Loucy (cell line): ENCODE measurements around the gene SLC38A3.

ENCODE experiments used
- H2AFZ ChIP-seq: fragments of 200-600 bp; sonication (generic); 2 replicates; pipeline ENCODE4 v1.6.0; 2016; ENCODE audit warnings: antibody characterized with exemption, mild to moderate bottlenecking, low read length, moderate library complexity
- H3F3A ChIP-seq: fragments of 200-600 bp; 2 replicates; pipeline ENCODE4 v1.6.0; 2016; ENCODE audit warnings: antibody characterized with exemption, low read depth, mild to moderate bottlenecking
- H3K27me3 ChIP-seq: fragments of 200-600 bp; sonication (generic); 2 replicates; pipeline ENCODE4 v1.6.1; 2014; ENCODE audit warnings: low read length, mild to moderate bottlenecking; ENCODE audit not compliant: insufficient read depth, poor library complexity, severe bottlenecking
- H3K36me3 ChIP-seq: fragments of 200-600 bp; sonication (generic); 2 replicates; pipeline ENCODE4 v1.6.1; 2016; ENCODE audit warnings: low read length; ENCODE audit not compliant: insufficient read depth
- H3K4me1 ChIP-seq: fragments of 200-600 bp; sonication (generic); 2 replicates; pipeline ENCODE4 v1.5.1; 2014; ENCODE audit warnings: low read length, mild to moderate bottlenecking; ENCODE audit not compliant: insufficient read depth, poor library complexity, severe bottlenecking
- H3K4me2 ChIP-seq: fragments of 200-600 bp; sonication (generic); 2 replicates; pipeline ENCODE4 v1.6.0; 2014; ENCODE audit warnings: antibody characterized with exemption, low read length, low read depth, mild to moderate bottlenecking; ENCODE audit not compliant: poor library complexity, severe bottlenecking
- H3K4me3 ChIP-seq: fragments of 200-600 bp; sonication (generic); 2 replicates; pipeline ENCODE4 v1.5.1; 2014; ENCODE audit warnings: low read length, mild to moderate bottlenecking, mixed read lengths; ENCODE audit not compliant: poor library complexity, severe bottlenecking
- H3K79me2 ChIP-seq: fragments of 200-600 bp; sonication (generic); 2 replicates; pipeline ENCODE4 v1.6.1; 2014; ENCODE audit warnings: low read length; ENCODE audit not compliant: insufficient read depth
- H3K9ac ChIP-seq: fragments of 200-600 bp; sonication (generic); 2 replicates; pipeline ENCODE4 v1.6.0; 2014; ENCODE audit warnings: mild to moderate bottlenecking, low read depth, low read length, moderate library complexity; ENCODE audit not compliant: poor library complexity, severe bottlenecking
- H3K9me2 ChIP-seq: fragments of 200-600 bp; sonication (generic); replicated peaks from 2 replicates; pipeline ENCODE4 v1.6.1; 2016; ENCODE audit warnings: low read depth, low read length, mixed read lengths
- H3K9me3 ChIP-seq: fragments of 200-600 bp; sonication (generic); 2 replicates; pipeline ENCODE4 v1.6.1; 2014; ENCODE audit warnings: mild to moderate bottlenecking, antibody characterized with exemption, low read length, low read depth; ENCODE audit not compliant: insufficient read depth
- H4K20me1 ChIP-seq: fragments of 200-600 bp; sonication (generic); 2 replicates; pipeline ENCODE4 v1.6.0; 2014; ENCODE audit warnings: antibody characterized with exemption, low read length, mild to moderate bottlenecking; ENCODE audit not compliant: insufficient read depth, poor library complexity, severe bottlenecking
- EZH2phosphoT487 ChIP-seq: fragments of 200-600 bp; IDR thresholded peaks from 2 replicates; pipeline ENCODE4 v1.6.1; 2018; ENCODE audit warnings: antibody characterized with exemption, mild to moderate bottlenecking, moderate library complexity, borderline replicate concordance
- TF ChIP-seq, protein P1 (sequence below): fragments of 200-600 bp; sonication (generic); conservative IDR thresholded peaks from 2 replicates; pipeline ENCODE4 v1.5.1; 2014; ENCODE audit warnings: mild to moderate bottlenecking, antibody characterized with exemption, low read length

SLC38A3 gene

DNA sequence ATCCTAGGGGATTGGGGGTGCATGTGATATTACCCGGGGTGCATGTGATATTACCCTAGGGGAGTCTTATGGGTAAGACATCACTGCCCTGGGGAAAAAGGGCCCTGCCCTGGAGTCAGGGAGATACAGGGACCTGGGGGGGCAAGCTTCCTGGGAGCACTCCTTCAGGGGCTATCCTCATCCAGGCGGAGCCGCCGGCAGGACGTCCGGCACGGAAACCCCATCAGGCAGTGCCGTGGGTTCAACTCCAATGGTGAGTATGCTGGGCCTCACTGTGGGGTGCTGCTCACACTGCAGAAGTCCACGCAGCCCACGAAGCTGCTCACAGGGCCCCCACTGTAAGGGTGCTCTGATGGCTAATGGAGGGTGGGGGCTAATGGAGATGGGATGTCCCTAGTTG is 19.0 kb upstream of the SLC38A3 start:
- H3F3A ChIP-seq = no peaks in the 10 kb centered on the region
- no peaks in the 10 kb centered on the region for H3K36me3 ChIP-seq
- TF ChIP-seq, protein P1, sequence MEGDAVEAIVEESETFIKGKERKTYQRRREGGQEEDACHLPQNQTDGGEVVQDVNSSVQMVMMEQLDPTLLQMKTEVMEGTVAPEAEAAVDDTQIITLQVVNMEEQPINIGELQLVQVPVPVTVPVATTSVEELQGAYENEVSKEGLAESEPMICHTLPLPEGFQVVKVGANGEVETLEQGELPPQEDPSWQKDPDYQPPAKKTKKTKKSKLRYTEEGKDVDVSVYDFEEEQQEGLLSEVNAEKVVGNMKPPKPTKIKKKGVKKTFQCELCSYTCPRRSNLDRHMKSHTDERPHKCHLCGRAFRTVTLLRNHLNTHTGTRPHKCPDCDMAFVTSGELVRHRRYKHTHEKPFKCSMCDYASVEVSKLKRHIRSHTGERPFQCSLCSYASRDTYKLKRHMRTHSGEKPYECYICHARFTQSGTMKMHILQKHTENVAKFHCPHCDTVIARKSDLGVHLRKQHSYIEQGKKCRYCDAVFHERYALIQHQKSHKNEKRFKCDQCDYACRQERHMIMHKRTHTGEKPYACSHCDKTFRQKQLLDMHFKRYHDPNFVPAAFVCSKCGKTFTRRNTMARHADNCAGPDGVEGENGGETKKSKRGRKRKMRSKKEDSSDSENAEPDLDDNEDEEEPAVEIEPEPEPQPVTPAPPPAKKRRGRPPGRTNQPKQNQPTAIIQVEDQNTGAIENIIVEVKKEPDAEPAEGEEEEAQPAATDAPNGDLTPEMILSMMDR = no peak
- no peak for TF ChIP-seq EZH2phosphoT487

DNA sequence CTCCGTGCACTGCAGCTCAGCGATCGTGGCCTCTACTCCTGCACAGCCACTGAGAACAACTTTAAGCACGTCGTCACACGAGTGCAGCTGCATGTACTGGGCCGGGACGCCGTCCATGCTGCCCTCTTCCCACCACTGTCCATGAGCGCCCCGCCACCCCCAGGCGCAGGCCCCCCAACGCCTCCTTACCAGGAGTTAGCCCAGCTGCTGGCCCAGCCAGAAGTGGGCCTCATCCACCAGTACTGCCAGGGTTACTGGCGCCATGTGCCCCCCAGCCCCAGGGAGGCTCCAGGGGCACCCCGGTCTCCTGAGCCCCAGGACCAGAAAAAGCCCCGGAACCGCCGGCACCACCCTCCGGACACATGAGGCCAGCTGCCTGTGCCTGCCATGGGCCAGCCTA is 17.3 kb upstream of the SLC38A3 start:
- TF ChIP-seq, protein P1 = no peak
- no peak for TF ChIP-seq EZH2phosphoT487
- H3K9ac ChIP-seq = no peak overlapping the region
- no peaks in the 10 kb centered on the region for H3K27me3 ChIP-seq
- H3K9me3 ChIP-seq = no peaks in the 10 kb centered on the region
- no peak overlapping the region for H2AFZ ChIP-seq
- no peaks in the 10 kb centered on the region for H3K79me2 ChIP-seq
- no peaks in the 10 kb centered on the region for H3K36me3 ChIP-seq
- no peak overlapping the region for H3K4me3 ChIP-seq
- no peaks in the 10 kb centered on the region for H3K4me1 ChIP-seq
- H3K9me2 ChIP-seq = no peaks in the 10 kb centered on the region
- H4K20me1 ChIP-seq = no peaks in the 10 kb centered on the region
- no peaks in the 10 kb centered on the region for H3F3A ChIP-seq
- H3K4me2 ChIP-seq = no peak overlapping the region

More for the DNA sequence above, 19.0 kb upstream of the SLC38A3 start:
- H3K9me3 ChIP-seq = no peaks in the 10 kb centered on the region
- H3K4me1 ChIP-seq = no peaks in the 10 kb centered on the region
- H2AFZ ChIP-seq = no peak overlapping the region
- no peak overlapping the region for H3K9ac ChIP-seq
- no peaks in the 10 kb centered on the region for H3K79me2 ChIP-seq
- no peak overlapping the region for H3K4me3 ChIP-seq
- H4K20me1 ChIP-seq = no peaks in the 10 kb centered on the region
- H3K27me3 ChIP-seq = no peaks in the 10 kb centered on the region
- no peak overlapping the region for H3K4me2 ChIP-seq
- no peaks in the 10 kb centered on the region for H3K9me2 ChIP-seq

DNA sequence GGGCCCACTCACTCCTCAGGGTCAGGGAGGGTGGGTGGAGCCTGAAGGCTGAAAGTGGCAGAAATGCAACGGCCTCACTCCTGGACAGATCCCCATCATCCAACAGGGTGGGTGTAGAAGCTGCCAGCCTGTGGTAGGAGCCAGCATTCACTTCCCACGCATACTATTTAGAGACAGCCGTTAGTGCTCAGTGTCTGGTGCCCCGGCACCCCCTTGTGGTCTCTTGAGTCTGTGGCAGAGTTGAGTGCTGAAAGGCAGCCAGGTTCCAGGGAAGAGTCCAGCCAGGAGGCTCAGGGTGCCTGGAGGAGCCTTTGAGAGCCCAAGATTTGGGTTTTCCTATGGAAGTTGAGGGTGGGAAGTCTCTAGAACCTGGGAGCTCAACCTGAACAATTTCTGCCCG is 15.8 kb upstream of the SLC38A3 start:
- Histone ChIP-seq H3F3A (no peaks in the 10 kb centered on the region), H3K9me3 (no peaks in the 10 kb centered on the region), H4K20me1 (no peaks in the 10 kb centered on the region), H3K27me3 (no peaks in the 10 kb centered on the region), H3K79me2 (no peaks in the 10 kb centered on the region), H2AFZ (peak overlapping the region; percentile 76), H3K4me3 (no peak overlapping the region), H3K9ac (no peak overlapping the region), H3K9me2 (no peaks in the 10 kb centered on the region), H3K4me1 (no peaks in the 10 kb centered on the region), H3K36me3 (no peaks in the 10 kb centered on the region), H3K4me2 (no peak overlapping the region)
- TF ChIP-seq EZH2phosphoT487 = no peak
- TF ChIP-seq, protein P1 = peak; percentile 87
